Fibroblast of villous mesenchyme (primary cell): ENCODE results near the gene PITPNM3. TPM values are rescaled to one million over a fixed set of nuclear protein-coding genes. Genes with fewer than 3 reads are reported as not detected.
A peak's percentile ranks its signal among the peaks of the same experiment; 100 is the strongest.
"Not testable (repeated sequence)": the region's sequence is repeated elsewhere in the genome, so short reads cannot be mapped to it uniquely, and the experiment has no call there.

Experiments used
- DNase-seq: peaks from one replicate; pipeline ENCODE4 v3.0.0-alpha.2; 2010; ENCODE audit warnings: low read depth
- H3K4me3 ChIP-seq: 2 replicates; pipeline ENCODE4 v1.5.1; 2011; ENCODE audit warnings: low read depth, mild to moderate bottlenecking, low read length
- total RNA-seq: library from RNA; depleted of rRNA; stranded (reverse); fragments of >200 nt; gene quantifications from 2 replicates; pipeline ENCODE4 v1.2.3, GENCODE V29; 2012
- TF ChIP-seq, protein P1 (sequence below): IDR thresholded peaks from 2 replicates; pipeline ENCODE4 v1.5.1; 2012; ENCODE audit warnings: low read depth, mild to moderate bottlenecking, low read length; ENCODE audit not compliant: insufficient read depth

Gene PITPNM3
- total RNA-seq, 1 donor, result under 0.01 TPM

- no peak overlapping the region for H3K4me3 ChIP-seq
- TF ChIP-seq, protein P1, sequence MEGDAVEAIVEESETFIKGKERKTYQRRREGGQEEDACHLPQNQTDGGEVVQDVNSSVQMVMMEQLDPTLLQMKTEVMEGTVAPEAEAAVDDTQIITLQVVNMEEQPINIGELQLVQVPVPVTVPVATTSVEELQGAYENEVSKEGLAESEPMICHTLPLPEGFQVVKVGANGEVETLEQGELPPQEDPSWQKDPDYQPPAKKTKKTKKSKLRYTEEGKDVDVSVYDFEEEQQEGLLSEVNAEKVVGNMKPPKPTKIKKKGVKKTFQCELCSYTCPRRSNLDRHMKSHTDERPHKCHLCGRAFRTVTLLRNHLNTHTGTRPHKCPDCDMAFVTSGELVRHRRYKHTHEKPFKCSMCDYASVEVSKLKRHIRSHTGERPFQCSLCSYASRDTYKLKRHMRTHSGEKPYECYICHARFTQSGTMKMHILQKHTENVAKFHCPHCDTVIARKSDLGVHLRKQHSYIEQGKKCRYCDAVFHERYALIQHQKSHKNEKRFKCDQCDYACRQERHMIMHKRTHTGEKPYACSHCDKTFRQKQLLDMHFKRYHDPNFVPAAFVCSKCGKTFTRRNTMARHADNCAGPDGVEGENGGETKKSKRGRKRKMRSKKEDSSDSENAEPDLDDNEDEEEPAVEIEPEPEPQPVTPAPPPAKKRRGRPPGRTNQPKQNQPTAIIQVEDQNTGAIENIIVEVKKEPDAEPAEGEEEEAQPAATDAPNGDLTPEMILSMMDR, result no peak
- DNase-seq, result no peak
These were observed 19.2 kb upstream of the PITPNM3 start for GRCh38 chr17:6575596-6575988.

GRCh38 chr17:6574687-6575595 lies 18.6 kb upstream of the PITPNM3 start:
- peak; percentile 36 for DNase-seq
- no peak overlapping the region for H3K4me3 ChIP-seq
- TF ChIP-seq, protein P1, result no peak

DNA sequence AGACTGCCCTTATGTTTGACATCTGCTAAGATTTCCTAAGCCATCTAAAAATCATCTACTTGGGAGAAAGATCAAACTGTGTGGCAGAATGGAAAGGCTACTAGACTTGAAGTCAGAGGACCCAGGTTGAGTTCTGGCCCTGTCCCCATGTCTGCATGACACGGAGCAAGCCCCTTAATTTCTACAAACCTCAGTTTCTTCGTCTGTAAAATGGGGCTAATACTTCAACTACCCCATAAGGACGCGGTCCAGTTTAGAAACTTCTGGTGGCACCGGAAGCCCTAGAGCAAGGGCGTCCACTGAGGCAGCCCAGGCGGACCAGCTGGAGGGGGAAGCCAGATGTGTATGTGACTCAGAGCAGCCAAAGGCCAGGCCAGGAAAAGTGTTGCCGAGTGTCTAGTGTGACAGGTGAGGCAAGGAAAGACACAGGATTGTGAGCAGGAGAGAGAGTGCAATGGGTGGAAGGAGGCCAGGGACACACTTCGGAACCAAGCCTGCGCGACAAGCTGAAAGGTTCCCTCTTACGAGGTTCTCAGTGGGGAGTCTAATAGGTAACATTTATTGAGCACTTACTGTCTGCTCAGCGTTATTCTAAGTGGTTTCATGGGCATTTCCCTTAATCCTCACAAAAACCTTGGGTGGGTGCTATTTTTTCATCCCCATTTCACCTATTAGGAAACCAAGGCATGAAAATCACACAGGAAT lies 17.8 kb upstream of the PITPNM3 start:
- TF ChIP-seq, protein P1, result no peak
- no peak for DNase-seq
- H3K4me3 ChIP-seq, result no peak overlapping the region

DNA sequence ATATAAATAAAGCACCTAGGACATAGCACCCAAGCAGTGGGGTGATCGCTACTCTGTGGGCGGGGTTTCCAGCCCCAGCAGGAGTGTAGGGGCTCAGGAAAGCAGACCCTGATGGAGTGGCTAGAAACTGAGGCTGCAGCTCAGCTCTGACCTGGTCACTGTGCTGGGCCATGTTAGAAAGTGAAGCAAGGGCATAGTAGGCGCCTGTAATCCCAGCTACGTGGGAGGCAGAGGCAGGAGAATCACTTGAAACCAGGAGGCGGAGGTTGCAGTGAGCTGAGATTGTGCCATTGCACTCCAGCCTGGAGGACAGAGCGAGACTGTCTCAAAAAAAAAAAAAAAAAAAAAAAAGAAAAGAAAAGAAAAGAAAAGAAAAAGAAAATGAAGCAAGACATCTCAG lies 17.1 kb upstream of the PITPNM3 start:
- not testable (repeated sequence) for H3K4me3 ChIP-seq, DNase-seq

- H3K4me3 ChIP-seq, result no peak overlapping the region
- DNase-seq, result no peak
- TF ChIP-seq, protein P1, result no peak
These were observed 16.6 kb upstream of the PITPNM3 start for GRCh38 chr17:6572972-6573370.

GRCh38 chr17:6571452-6571781 lies 15.1 kb upstream of the PITPNM3 start:
- no peak for DNase-seq
- H3K4me3 ChIP-seq, result no peak overlapping the region
- TF ChIP-seq, protein P1, result no peak

GRCh38 chr17:6570731-6571451 lies 14.5 kb upstream of the PITPNM3 start:
- TF ChIP-seq, protein P1, result no peak
- H3K4me3 ChIP-seq, result no peak overlapping the region
- no peak for DNase-seq
